OCI-LY1 (cell line): ENCODE results near the gene SGCD.

Experiments used
- H2AFZ ChIP-seq: fragments of 200-600 bp; sonication (generic), shearing (Covaris generic); 2 replicates; pipeline ENCODE4 v1.6.0; 2014; ENCODE audit warnings: antibody characterized with exemption, mild to moderate bottlenecking, low read length
- H3F3A ChIP-seq: fragments of 200-600 bp; sonication (generic), shearing (Covaris generic); 2 replicates; pipeline ENCODE4 v1.6.0; 2014; ENCODE audit warnings: mild to moderate bottlenecking, antibody characterized with exemption, low read length, moderate library complexity; ENCODE audit not compliant: insufficient read depth
- H3K27ac ChIP-seq: fragments of 200-600 bp; sonication (generic); 2 replicates; pipeline ENCODE4 v1.5.1; 2014; ENCODE audit warnings: low read length, mixed run types, mild to moderate bottlenecking, low read depth; ENCODE audit not compliant: poor library complexity, severe bottlenecking
- H3K27me3 ChIP-seq: fragments of 200-600 bp; sonication (generic); 2 replicates; pipeline ENCODE4 v1.6.0; 2014; ENCODE audit warnings: antibody characterized with exemption, mild to moderate bottlenecking, low read length, moderate library complexity; ENCODE audit not compliant: insufficient read depth
- H3K36me3 ChIP-seq: fragments of 200-600 bp; sonication (generic); 2 replicates; pipeline ENCODE4 v1.6.1; 2014; ENCODE audit warnings: mild to moderate bottlenecking, antibody characterized with exemption, low read length, moderate library complexity, mixed read lengths; ENCODE audit not compliant: insufficient read depth
- H3K4me1 ChIP-seq: fragments of 200-600 bp; sonication (generic); 2 replicates; pipeline ENCODE4 v1.5.1; 2014; ENCODE audit warnings: mild to moderate bottlenecking, low read length, moderate library complexity; ENCODE audit not compliant: insufficient read depth, severe bottlenecking
- H3K4me2 ChIP-seq: fragments of 200-600 bp; sonication (generic), shearing (Covaris generic); 2 replicates; pipeline ENCODE4 v1.6.1; 2014; ENCODE audit warnings: low read length
- H3K4me3 ChIP-seq: fragments of 200-600 bp; sonication (generic); 2 replicates; pipeline ENCODE4 v1.5.1; 2014; ENCODE audit warnings: low read length, low read depth, mild to moderate bottlenecking, mixed read lengths; ENCODE audit not compliant: poor library complexity, severe bottlenecking
- H3K79me2 ChIP-seq: fragments of 200-600 bp; shearing (Covaris generic); 2 replicates; pipeline ENCODE4 v1.6.1; 2016; ENCODE audit warnings: mixed run types, low read length, mixed read lengths; ENCODE audit not compliant: insufficient read depth
- H3K9ac ChIP-seq: fragments of 200-600 bp; sonication (generic), shearing (Covaris generic); 2 replicates; pipeline ENCODE4 v1.6.1; 2014; ENCODE audit warnings: mild to moderate bottlenecking, low read length, mixed read lengths
- H3K9me2 ChIP-seq: fragments of 200-600 bp; sonication (generic), shearing (Covaris generic); 2 replicates; pipeline ENCODE4 v1.6.1; 2014; ENCODE audit warnings: low read depth, mild to moderate bottlenecking, low read length, mixed read lengths
- H3K9me3 ChIP-seq: fragments of 200-600 bp; shearing (Covaris generic); 2 replicates; pipeline ENCODE4 v1.6.1; 2014; ENCODE audit warnings: low read length, mixed read lengths
- H4K20me1 ChIP-seq: fragments of 200-600 bp; sonication (generic), shearing (Covaris generic); 2 replicates; pipeline ENCODE4 v1.6.0; 2016; ENCODE audit warnings: mild to moderate bottlenecking, low read length; ENCODE audit not compliant: insufficient read depth
- CTCF ChIP-seq: fragments of 200-600 bp; sonication (generic), shearing (Covaris generic); IDR thresholded peaks from 2 replicates; pipeline ENCODE4 v1.5.1; 2017; ENCODE audit warnings: mild to moderate bottlenecking, antibody characterized with exemption, low read length, moderate library complexity, mixed read lengths
- EZH2 ChIP-seq: fragments of 200-600 bp; sonication (generic), shearing (Covaris generic); IDR thresholded peaks from 2 replicates; pipeline ENCODE4 v1.8.0; 2017; ENCODE audit warnings: borderline replicate concordance, mixed run types, mild to moderate bottlenecking, antibody characterized with exemption, low read length, moderate library complexity, mixed read lengths

The SGCD gene

GRCh38 chr5:156722358-156722757 is 395.4 kb downstream of the SGCD start:
- Histone ChIP-seq H3K4me2 (no peak overlapping the region), H3K36me3 (no peaks in the 10 kb centered on the region), H2AFZ (no peak overlapping the region), H3K9ac (no peak overlapping the region), H3K4me1 (no peaks in the 10 kb centered on the region), H3F3A (no peaks in the 10 kb centered on the region), H3K27ac (no peak overlapping the region), H3K27me3 (no peaks in the 10 kb centered on the region), H3K79me2 (no peaks in the 10 kb centered on the region), H4K20me1 (no peaks in the 10 kb centered on the region), H3K4me3 (no peak overlapping the region), H3K9me3 (no peaks in the 10 kb centered on the region), H3K9me2 (no peaks in the 10 kb centered on the region)
- TF ChIP-seq EZH2 (no peak), CTCF (no peak)

- Histone ChIP-seq H3K4me2 (no peak overlapping the region), H3K79me2 (no peaks in the 10 kb centered on the region), H2AFZ (no peak overlapping the region), H4K20me1 (no peaks in the 10 kb centered on the region), H3K9ac (no peak overlapping the region), H3F3A (no peaks in the 10 kb centered on the region), H3K27me3 (no peaks in the 10 kb centered on the region), H3K36me3 (no peaks in the 10 kb centered on the region), H3K4me3 (no peak overlapping the region), H3K9me2 (no peaks in the 10 kb centered on the region), H3K27ac (no peak overlapping the region), H3K4me1 (no peaks in the 10 kb centered on the region), H3K9me3 (no peaks in the 10 kb centered on the region)
- TF ChIP-seq EZH2, result no peak
- no peak for TF ChIP-seq CTCF
Measured at GRCh38 chr5:156735477-156735876, 408.5 kb downstream of the SGCD start.

- no peak overlapping the region for H3K9ac ChIP-seq
- H3K4me1 ChIP-seq, result no peaks in the 10 kb centered on the region
- TF ChIP-seq EZH2 (no peak), CTCF (no peak)
- no peaks in the 10 kb centered on the region for H3K79me2 ChIP-seq
- H2AFZ ChIP-seq, result no peak overlapping the region
- H3K36me3 ChIP-seq, result no peaks in the 10 kb centered on the region
- H3K9me2 ChIP-seq, result no peaks in the 10 kb centered on the region
- H4K20me1 ChIP-seq, result no peaks in the 10 kb centered on the region
- no peaks in the 10 kb centered on the region for H3K27me3 ChIP-seq
- no peaks in the 10 kb centered on the region for H3K9me3 ChIP-seq
- H3K4me3 ChIP-seq, result no peak overlapping the region
- no peaks in the 10 kb centered on the region for H3F3A ChIP-seq
- H3K4me2 ChIP-seq, result no peak overlapping the region
- H3K27ac ChIP-seq, result no peak overlapping the region
Measured at GRCh38 chr5:156741516-156741915, 414.6 kb downstream of the SGCD start.
